ENCODE results near the gene SYNGR3. TPM values are rescaled to one million over a fixed set of nuclear protein-coding genes. Genes with fewer than 3 reads are reported as not detected.
"Not testable (repeated sequence)": the region's sequence is repeated elsewhere in the genome, so short reads cannot be mapped to it uniquely, and the experiment has no call there.

SYNGR3 gene
- total RNA-seq, 6 donors from 2014 or later = 0.15 to 1.4 (median 0.34) TPM; not detected in 2

GRCh38 chr16:2008631-2009163 is 18.9 kb downstream of the SYNGR3 start:
- ATAC-seq (ENCODE audit: low FRiP score in 2 of 2) = no peak
- peaks cover 52 to 64% (median 56%) of the 10 kb centered on the region in 4 donors for H3K4me1 ChIP-seq
- no peaks in the 10 kb centered on the region for H3K27me3 ChIP-seq
- H3K27ac ChIP-seq = peak overlapping the region; percentile 85 to 96 (median 94)
- H3K4me3 ChIP-seq = peak overlapping the region; percentile 67 to 100 (median 96)
- TF ChIP-seq CTCF (IDR thresholded peaks at IDR 0.05) (peak in 1 of 6 experiments; percentile 3), POLR2AphosphoS5 (IDR thresholded peaks at IDR 0.05) (no peak), POLR2A (IDR thresholded peaks at IDR 0.05) (no peak), EP300 (IDR thresholded peaks at IDR 0.05) (no peak)
- H3K36me3 ChIP-seq = no peaks in the 10 kb centered on the region
- H3K9me3 ChIP-seq = no peaks in the 10 kb centered on the region
- 1% methylated on average over 20 to 22 of the region's 23 CpGs for WGBS, 2 donors
- peak in 1 of 2 donors; percentile 83 for DNase-seq

GRCh38 chr16:2009164-2009711 is 19.5 kb downstream of the SYNGR3 start:
- H3K9me3 ChIP-seq = no peaks in the 10 kb centered on the region
- DNase-seq (peak in 1 of 2 donors; percentile 91), ATAC-seq (ENCODE audit: low FRiP score in 2 of 2) (peak in 1 of 2 donors; percentile 4)
- no peaks in the 10 kb centered on the region for H3K36me3 ChIP-seq
- H3K4me1 ChIP-seq = peaks cover 47 to 59% (median 51%) of the 10 kb centered on the region in 4 donors
- 1% methylated on average over 30 of the region's 55 CpGs; no CpG with 5 or more reads in 1 of the 2 donors for WGBS, 2 donors
- no peaks in the 10 kb centered on the region for H3K27me3 ChIP-seq
- no peak for TF ChIP-seq POLR2AphosphoS5 (IDR thresholded peaks at IDR 0.05)
- TF ChIP-seq CTCF (IDR thresholded peaks at IDR 0.05) = peak in 2 of 6 experiments; percentile 17 to 22
- TF ChIP-seq EP300 (IDR thresholded peaks at IDR 0.05) = no peak
- no peak for TF ChIP-seq POLR2A (IDR thresholded peaks at IDR 0.05)
- H3K4me3 ChIP-seq = peak overlapping the region; percentile 67 to 100 (median 96)
- peak overlapping the region; percentile 85 to 96 (median 94) for H3K27ac ChIP-seq

- Histone ChIP-seq H3K27me3 (no peaks in the 10 kb centered on the region), H3K4me3 (peak within 1 kb of the TSS; percentile 67 to 100 (median 96)), H3K27ac (peak within 1 kb of the TSS; percentile 85 to 96 (median 94)), H3K9me3 (no peaks in the 10 kb centered on the region), H3K4me1 (peaks cover 40 to 52% (median 43%) of the 10 kb centered on the region in 4 donors), H3K36me3 (no peaks in the 10 kb centered on the region)
- ATAC-seq (ENCODE audit: low FRiP score in 2 of 2) = peak; percentile 92 to 96
- TF ChIP-seq EP300 (IDR thresholded peaks at IDR 0.05) (no peak), CTCF (IDR thresholded peaks at IDR 0.05) (peak in 3 of 6 experiments; percentile 3 to 16 (median 11)), POLR2AphosphoS5 (IDR thresholded peaks at IDR 0.05) (peak; percentile 80 to 93), POLR2A (IDR thresholded peaks at IDR 0.05) (peak in 3 of 4 donors; percentile 49 to 94 (median 88))
- DNase-seq = peak; percentile 81 to 97
- WGBS, 2 donors = 3 to 6% methylated on average over 11 to 30 of the region's 52 CpGs
These were observed 20.2 kb downstream of the SYNGR3 start, which contains the start of gene ZNF598 for GRCh38 chr16:2009791-2010510. Gene ZNF598, minus strand, starts transcription at chr16:2009821.

- not testable (repeated sequence) for H3K27ac ChIP-seq; H3K36me3 ChIP-seq; H3K27me3 ChIP-seq; H3K9me3 ChIP-seq; ATAC-seq (ENCODE audit: low FRiP score in 2 of 2); DNase-seq; H3K4me3 ChIP-seq
- peaks cover 29 to 42% (median 30%) of the 10 kb centered on the region in 4 donors for H3K4me1 ChIP-seq
- 84% methylated on average over 9 of the region's 9 CpGs for WGBS, 2 donors
These were observed 22.0 kb downstream of the SYNGR3 start for GRCh38 chr16:2011726-2012125.

- Histone ChIP-seq H3K9me3 (no peaks in the 10 kb centered on the region), H3K27me3 (no peaks in the 10 kb centered on the region), H3K4me3 (no peak overlapping the region), H3K4me1 (peaks cover 11 to 24% (median 13%) of the 10 kb centered on the region in 4 donors), H3K36me3 (no peaks in the 10 kb centered on the region), H3K27ac (no peak overlapping the region)
- 90 to 98% methylated on average over 15 of the region's 15 CpGs for WGBS, 2 donors
- ATAC-seq (ENCODE audit: low FRiP score in 2 of 2) (no peak), DNase-seq (peak in 1 of 2 donors; percentile 58)
- no peak for TF ChIP-seq POLR2AphosphoS5 (IDR thresholded peaks at IDR 0.05)
- TF ChIP-seq EP300 (IDR thresholded peaks at IDR 0.05) = no peak
- no peak for TF ChIP-seq CTCF (IDR thresholded peaks at IDR 0.05)
- no peak for TF ChIP-seq POLR2A (IDR thresholded peaks at IDR 0.05)
These were observed 23.8 kb downstream of the SYNGR3 start for GRCh38 chr16:2013527-2013926.
